NT2/D1 (cell line): ENCODE data around the gene PLCXD3.

Experiments
- SUZ12 ChIP-seq: IDR thresholded peaks from 2 replicates; pipeline ENCODE4 v1.6.1; 2011; ENCODE audit not compliant: insufficient read length, insufficient read depth; ENCODE audit errors: extremely low read depth
- YY1 ChIP-seq: IDR thresholded peaks from 2 replicates; pipeline ENCODE4 v1.6.1; 2011; ENCODE audit not compliant: insufficient read length, insufficient read depth
- ZNF274 ChIP-seq: IDR thresholded peaks from 2 replicates; pipeline ENCODE4 v1.6.1; 2011; ENCODE audit warnings: mild to moderate bottlenecking, low read depth, low read length

- TF ChIP-seq ZNF274 (no peak), YY1 (no peak), SUZ12 (no peak)
Measured at GRCh38 chr5:41392016-41392415, 118.4 kb downstream of the PLCXD3 start.
